Embryonic facial prominence (tissue), 1 donor: ENCODE measurements around the gene TMCC1.
"Not testable (repeated sequence)": the region's sequence is repeated elsewhere in the genome, so short reads cannot be mapped to it uniquely, and the experiment has no call there.

Experiments used
- DNase-seq: peaks from one replicate; pipeline ENCODE4 v3.0.0-alpha.2; 2016; ENCODE audit errors: extremely low spot score

Gene TMCC1

GRCh38 chr3:129836381-129837064 lies 57.0 kb downstream of the TMCC1 start:
- DNase-seq, result no peak

- no peak for DNase-seq
Observed at GRCh38 chr3:129835198-129835597, 58.3 kb downstream of the TMCC1 start.

GRCh38 chr3:129834580-129834979 lies 58.9 kb downstream of the TMCC1 start:
- no peak for DNase-seq

GRCh38 chr3:129831942-129832341 lies 61.6 kb downstream of the TMCC1 start:
- not testable (repeated sequence) for DNase-seq

- no peak for DNase-seq
Observed at GRCh38 chr3:129831503-129831902, 62.0 kb downstream of the TMCC1 start.

- DNase-seq, result peak; percentile 49
Observed at GRCh38 chr3:129829640-129830039, 63.9 kb downstream of the TMCC1 start.

GRCh38 chr3:129827765-129828164 lies 65.7 kb downstream of the TMCC1 start:
- DNase-seq, result no peak

- DNase-seq, result no peak
Observed at GRCh38 chr3:129824926-129825541, 68.5 kb downstream of the TMCC1 start.

GRCh38 chr3:129822679-129823078 lies 70.8 kb downstream of the TMCC1 start:
- DNase-seq, result no peak

- DNase-seq, result no peak
Observed at GRCh38 chr3:129822241-129822640, 71.3 kb downstream of the TMCC1 start.

- DNase-seq, result no peak
Observed at GRCh38 chr3:129820587-129820986, 72.9 kb downstream of the TMCC1 start.

GRCh38 chr3:129812589-129812988 lies 80.9 kb downstream of the TMCC1 start:
- no peak for DNase-seq

GRCh38 chr3:129809297-129809696 lies 84.2 kb downstream of the TMCC1 start:
- DNase-seq, result no peak

GRCh38 chr3:129796146-129796545 lies 97.4 kb downstream of the TMCC1 start:
- no peak for DNase-seq

- DNase-seq, result no peak
Observed at GRCh38 chr3:129795186-129796010, 98.1 kb downstream of the TMCC1 start.

GRCh38 chr3:129794311-129795185 lies 99.0 kb downstream of the TMCC1 start:
- DNase-seq, result no peak

- no peak for DNase-seq
Observed at GRCh38 chr3:129793942-129794310, 99.6 kb downstream of the TMCC1 start.

- DNase-seq, result no peak
Observed at GRCh38 chr3:129793319-129793718, 100.2 kb downstream of the TMCC1 start.

- no peak for DNase-seq
Observed at GRCh38 chr3:129783470-129783869, 110.0 kb downstream of the TMCC1 start.

GRCh38 chr3:129778871-129779270 lies 114.6 kb downstream of the TMCC1 start:
- no peak for DNase-seq

- DNase-seq, result no peak
Observed at GRCh38 chr3:129777806-129778205, 115.7 kb downstream of the TMCC1 start.

- no peak for DNase-seq
Observed at GRCh38 chr3:129775870-129776269, 117.6 kb downstream of the TMCC1 start.
